Upper lobe of left lung (tissue), 6 donors: ENCODE data around the gene ZNF341. TPM values are rescaled to one million over a fixed set of nuclear protein-coding genes. Genes with fewer than 3 reads are reported as not detected.

ENCODE experiments used
- ATAC-seq, 2 donors: fragments of 200-7000 bp; cut with Tn5 transposase; one replicate each; pipeline ENCODE4 v1.9.1; 2022; ENCODE audit warnings: mild to moderate bottlenecking in 2 of 2, moderate library complexity in 2 of 2; ENCODE audit not compliant: low FRiP score in 2 of 2
- DNase-seq, 2 donors: peaks; one replicate each; pipeline ENCODE4 v3.0.0-alpha.2; 2019 to 2020
- H3K27ac ChIP-seq, 4 donors: fragments of 200-600 bp; sonication (generic); one replicate each; pipeline ENCODE4 v1.5.1; 2016 to 2019
- H3K27me3 ChIP-seq, 4 donors: fragments of 200-600 bp; sonication (generic); one replicate each; pipeline ENCODE4 v1.5.1; 2017 to 2019
- H3K36me3 ChIP-seq, 4 donors: fragments of 200-600 bp; sonication (generic); one replicate each; pipeline ENCODE4 v1.5.1; 2016 to 2019
- H3K4me1 ChIP-seq, 4 donors: fragments of 200-600 bp; sonication (generic); one replicate each; pipeline ENCODE4 v1.5.1; 2018 to 2019
- H3K4me3 ChIP-seq, 4 donors: fragments of 200-600 bp; sonication (generic); one replicate each; pipeline ENCODE4 v1.5.1; 2017 to 2019; ENCODE audit warnings: mild to moderate bottlenecking in 2 of 4, moderate library complexity in 1 of 4
- H3K9me3 ChIP-seq, 4 donors: fragments of 200-600 bp; sonication (generic); one replicate each; pipeline ENCODE4 v1.5.1; 2018 to 2019
- CTCF ChIP-seq, 6 experiments: fragments of 450-650 bp in 4 of 6; fragments of 200-600 bp in 2 of 6; sonication (generic) in 2 of 6; IDR thresholded peaks; one replicate each; pipeline ENCODE4 v1.5.1; 2016 to 2019; ENCODE audit warnings: antibody characterized with exemption in 6 of 6
- EP300 ChIP-seq, 4 donors: sonication (generic); formaldehyde crosslinking; IDR thresholded peaks; one replicate each; pipeline ENCODE4 v1.5.1; 2017; ENCODE audit warnings: antibody characterized with exemption in 4 of 4, control low read depth in 2 of 4
- POLR2A ChIP-seq, 4 donors: fragments of 450-650 bp; IDR thresholded peaks; one replicate each; pipeline ENCODE4 v1.5.1; 2016 to 2017; ENCODE audit warnings: antibody characterized with exemption in 4 of 4, mild to moderate bottlenecking in 2 of 4
- POLR2AphosphoS5 ChIP-seq, 2 donors: sonication (generic); formaldehyde crosslinking; IDR thresholded peaks; one replicate each; pipeline ENCODE4 v1.5.1; 2017; ENCODE audit warnings: antibody characterized with exemption in 2 of 2
- WGBS, 2 donors: methylation state at CpG; one replicate each; pipeline ENCODE4 v1.1.5; 2017 to 2018; 5-methylcytosine and 5-hydroxymethylcytosine counted together
- total RNA-seq, 6 donors: library from RNA; depleted of rRNA in 4 of 6; stranded (reverse); fragments of >200 nt in 4 of 6; gene quantifications; one replicate each; pipeline versions ENCODE4 v1.1.0 to v1.2.1, GENCODE V29; 2016 to 2021
- donor health status: DM: no; HTN: no; CAD: no; lungs with moderate emphysema.
- donor health status: DM: no; HTN: yes; CAD: no; lungs with severe emphysema.

Gene ZNF341
- total RNA-seq, 6 donors from 2014 or later: 2.0 to 17.8 (median 5.0) TPM

GRCh38 chr20:33789109-33789857 lies 57.5 kb downstream of the ZNF341 start:
- peak in 1 of 2 donors; percentile 89 for DNase-seq
- peak overlapping the region; percentile 71 to 78 (median 78) for H3K27ac ChIP-seq
- peaks cover 0 to 8% (median 6%) of the 10 kb centered on the region in 4 donors for H3K36me3 ChIP-seq
- no peak for TF ChIP-seq EP300 (IDR thresholded peaks at IDR 0.05)
- TF ChIP-seq CTCF (IDR thresholded peaks at IDR 0.05): no peak
- peak in 1 of 2 donors; percentile 66 for TF ChIP-seq POLR2AphosphoS5 (IDR thresholded peaks at IDR 0.05)
- no peak for TF ChIP-seq POLR2A (IDR thresholded peaks at IDR 0.05)
- WGBS, 2 donors: 62 to 77% methylated on average over 8 to 11 of the region's 11 CpGs
- ATAC-seq: peak; percentile 44 to 88
- H3K4me3 ChIP-seq: no peak overlapping the region
- H3K9me3 ChIP-seq: no peaks in the 10 kb centered on the region
- H3K27me3 ChIP-seq: no peaks in the 10 kb centered on the region
- H3K4me1 ChIP-seq: peaks cover 12 to 36% (median 24%) of the 10 kb centered on the region in 4 donors

GRCh38 chr20:33789858-33790182 lies 58.0 kb downstream of the ZNF341 start:
- no peaks in the 10 kb centered on the region for H3K27me3 ChIP-seq
- WGBS, 2 donors: 61 to 62% methylated on average over 5 of the region's 5 CpGs
- ATAC-seq (no peak), DNase-seq (no peak)
- H3K36me3 ChIP-seq: peaks cover 0 to 8% (median 6%) of the 10 kb centered on the region in 4 donors
- H3K4me3 ChIP-seq: no peak overlapping the region
- peaks cover 12 to 36% (median 24%) of the 10 kb centered on the region in 4 donors for H3K4me1 ChIP-seq
- no peak for TF ChIP-seq CTCF (IDR thresholded peaks at IDR 0.05)
- no peak for TF ChIP-seq EP300 (IDR thresholded peaks at IDR 0.05)
- TF ChIP-seq POLR2AphosphoS5 (IDR thresholded peaks at IDR 0.05): no peak
- TF ChIP-seq POLR2A (IDR thresholded peaks at IDR 0.05): no peak
- no peaks in the 10 kb centered on the region for H3K9me3 ChIP-seq
- H3K27ac ChIP-seq: peak overlapping the region; percentile 61 to 78 (median 72)

GRCh38 chr20:33790566-33790965 lies 58.8 kb downstream of the ZNF341 start:
- ATAC-seq (peak in 1 of 2 donors; percentile 41), DNase-seq (peak; percentile 22 to 51)
- Histone ChIP-seq H3K36me3 (peaks cover 0 to 8% (median 6%) of the 10 kb centered on the region in 4 donors), H3K4me3 (no peak overlapping the region), H3K4me1 (peaks cover 12 to 37% (median 25%) of the 10 kb centered on the region in 4 donors), H3K27me3 (no peaks in the 10 kb centered on the region), H3K9me3 (no peaks in the 10 kb centered on the region), H3K27ac (peak overlapping the region; percentile 61 to 78 (median 72))
- TF ChIP-seq POLR2AphosphoS5 (IDR thresholded peaks at IDR 0.05): no peak
- TF ChIP-seq CTCF (IDR thresholded peaks at IDR 0.05): no peak
- no peak for TF ChIP-seq EP300 (IDR thresholded peaks at IDR 0.05)
- no peak for TF ChIP-seq POLR2A (IDR thresholded peaks at IDR 0.05)
- WGBS, 2 donors: 73 to 77% methylated on average over 11 of the region's 11 CpGs

- H3K27ac ChIP-seq: peak overlapping the region in 2 of 4 donors; percentile 77 to 78
- peaks cover 0 to 8% (median 6%) of the 10 kb centered on the region in 4 donors for H3K36me3 ChIP-seq
- no peaks in the 10 kb centered on the region for H3K27me3 ChIP-seq
- H3K4me3 ChIP-seq: no peak overlapping the region
- 92 to 96% methylated on average over 14 to 15 of the region's 31 CpGs for WGBS, 2 donors
- DNase-seq (peak in 1 of 2 donors; percentile 76), ATAC-seq (no peak)
- TF ChIP-seq POLR2AphosphoS5 (IDR thresholded peaks at IDR 0.05) (no peak), POLR2A (IDR thresholded peaks at IDR 0.05) (no peak), CTCF (IDR thresholded peaks at IDR 0.05) (no peak), EP300 (IDR thresholded peaks at IDR 0.05) (no peak)
- no peaks in the 10 kb centered on the region for H3K9me3 ChIP-seq
- peaks cover 12 to 40% (median 26%) of the 10 kb centered on the region in 4 donors for H3K4me1 ChIP-seq
Measured at GRCh38 chr20:33791021-33791420, 59.2 kb downstream of the ZNF341 start.
